Neuronal stem cell (in vitro differentiated cells): ENCODE data around the gene SCG2.

Source experiments
- DNase-seq: peaks from one replicate; pipeline ENCODE4 v3.0.0-alpha.2; 2013; ENCODE audit warnings: low spot score
- H2AFZ ChIP-seq: one replicate; pipeline ENCODE4 v1.6.1; 2013; ENCODE audit warnings: mild to moderate bottlenecking, low read length, inconsistent platforms
- H2AK5ac ChIP-seq: 2 replicates; pipeline ENCODE4 v1.6.1; 2013; ENCODE audit warnings: low read depth, mild to moderate bottlenecking, inconsistent platforms, low read length, moderate library complexity, mixed read lengths
- H2BK120ac ChIP-seq: 2 replicates; pipeline ENCODE4 v1.6.1; 2013; ENCODE audit warnings: low read depth, mild to moderate bottlenecking, inconsistent platforms, low read length, moderate library complexity, mixed read lengths
- H2BK12ac ChIP-seq: one replicate; pipeline ENCODE4 v1.6.1; 2013; ENCODE audit warnings: low read length, inconsistent platforms
- H2BK15ac ChIP-seq: 2 replicates; pipeline ENCODE4 v1.6.1; 2013; ENCODE audit warnings: mild to moderate bottlenecking, low read length, inconsistent platforms, mixed read lengths
- H2BK5ac ChIP-seq: one replicate; pipeline ENCODE4 v1.6.1; 2013; ENCODE audit warnings: inconsistent platforms, mild to moderate bottlenecking, low read length, moderate library complexity
- H3K14ac ChIP-seq: one replicate; pipeline ENCODE4 v1.6.1; 2013; ENCODE audit warnings: low read length, inconsistent platforms
- H3K18ac ChIP-seq: 2 replicates; pipeline ENCODE4 v1.6.1; 2013; ENCODE audit warnings: low read length, inconsistent platforms
- H3K23ac ChIP-seq: 2 replicates; pipeline ENCODE4 v1.6.1; 2013; ENCODE audit warnings: low read depth, mild to moderate bottlenecking, mixed read lengths, low read length, inconsistent platforms; ENCODE audit not compliant: poor library complexity
- H3K27ac ChIP-seq: replicated peaks from 3 replicates; pipeline ENCODE4 v1.5.1; 2013; ENCODE audit warnings: low read length, inconsistent platforms
- H3K27me3 ChIP-seq, 3 experiments: 2 replicates each; pipeline ENCODE4 v1.6.1; 2013; ENCODE audit warnings: low read length in 3 of 3, mild to moderate bottlenecking in 2 of 3, inconsistent platforms in 1 of 3, low read depth in 1 of 3, mixed read lengths in 1 of 3, moderate library complexity in 1 of 3; ENCODE audit not compliant: control insufficient read depth in 3 of 3, insufficient read depth in 3 of 3
- H3K36me3 ChIP-seq, 2 donors: replicated peaks in 1 of 2; 2 replicates each; pipeline ENCODE4 v1.6.1; 2013; ENCODE audit warnings: low read length in 2 of 2; ENCODE audit not compliant: control insufficient read depth in 2 of 2, insufficient read depth in 2 of 2
- H3K4ac ChIP-seq: 2 replicates; pipeline ENCODE4 v1.6.1; 2013; ENCODE audit warnings: inconsistent platforms, mild to moderate bottlenecking, low read length, moderate library complexity
- H3K4me1 ChIP-seq, 2 donors: 1 replicate in 1 of 2; 2 replicates in 1 of 2; pipeline ENCODE4 v1.6.1; 2013; ENCODE audit warnings: low read length in 2 of 2, low read depth in 1 of 2; ENCODE audit not compliant: control insufficient read depth in 2 of 2, insufficient read depth in 1 of 2
- H3K4me2 ChIP-seq: one replicate; pipeline ENCODE4 v1.6.1; 2013; ENCODE audit warnings: mild to moderate bottlenecking, low read length, inconsistent platforms; ENCODE audit not compliant: insufficient read depth, poor library complexity, severe bottlenecking
- H3K4me3 ChIP-seq, 2 donors: 2 replicates each; pipeline ENCODE4 v1.5.1; 2013; ENCODE audit warnings: low read length in 2 of 2, mild to moderate bottlenecking in 2 of 2, inconsistent platforms in 1 of 2, moderate library complexity in 1 of 2
- H3K79me1 ChIP-seq: one replicate; pipeline ENCODE4 v1.6.1; 2013; ENCODE audit warnings: low read depth, mild to moderate bottlenecking, inconsistent platforms, low read length, moderate library complexity
- H3K9ac ChIP-seq: one replicate; pipeline ENCODE4 v1.6.1; 2013; ENCODE audit warnings: mild to moderate bottlenecking, low read depth, low read length, inconsistent platforms; ENCODE audit not compliant: poor library complexity
- H3K9me3 ChIP-seq, 2 donors: replicated peaks in 1 of 2; 2 replicates each; pipeline versions ENCODE3 to v1.6.1; 2013; ENCODE audit warnings: low read length in 2 of 2, mild to moderate bottlenecking in 2 of 2, inconsistent platforms in 1 of 2, low read depth in 1 of 2, mixed read lengths in 1 of 2, moderate library complexity in 1 of 2; ENCODE audit not compliant: control insufficient read depth in 2 of 2, insufficient read depth in 1 of 2
- H4K8ac ChIP-seq: one replicate; pipeline ENCODE4 v1.6.1; 2013; ENCODE audit warnings: low read depth, mild to moderate bottlenecking, inconsistent platforms, low read length, moderate library complexity
- H4K91ac ChIP-seq: one replicate; pipeline ENCODE4 v1.6.1; 2013; ENCODE audit warnings: low read length, low read depth, mild to moderate bottlenecking, inconsistent platforms; ENCODE audit not compliant: poor library complexity
- WGBS, 2 donors: extraction: QIAGEN DNeasy Blood & Tissue Kit; methylation state at CpG; one replicate each; pipeline ENCODE4 v1.1.7; 2013; ENCODE audit warnings: missing lambda C conversion rate in 2 of 2, mixed read lengths in 1 of 2; ENCODE audit not compliant: insufficient read length in 2 of 2, insufficient replicate concordance in 1 of 2; ENCODE audit errors: extremely low coverage in 2 of 2; 5-methylcytosine and 5-hydroxymethylcytosine counted together

Gene SCG2

GRCh38 chr2:223606946-223607345 lies 4.8 kb upstream of the SCG2 start:
- Histone ChIP-seq H2AK5ac (no peak overlapping the region), H3K27me3 (no peaks in the 10 kb centered on the region), H4K91ac (no peak overlapping the region), H3K9ac (no peak overlapping the region), H3K14ac (no peak overlapping the region), H2AFZ (no peak overlapping the region), H3K27ac (no peak overlapping the region), H3K79me1 (no peaks in the 10 kb centered on the region), H3K4ac (no peak overlapping the region), H3K4me3 (no peak overlapping the region), H2BK15ac (no peak overlapping the region), H3K9me3 (no peaks in the 10 kb centered on the region), H3K4me2 (no peak overlapping the region), H2BK5ac (no peak overlapping the region), H3K18ac (no peak overlapping the region), H2BK120ac (no peak overlapping the region), H3K36me3 (no peaks in the 10 kb centered on the region), H3K23ac (no peak overlapping the region), H2BK12ac (no peak overlapping the region), H3K4me1 (no peaks in the 10 kb centered on the region), H4K8ac (no peak overlapping the region)
- no peak for DNase-seq
- no CpG with 5 or more reads among the region's 1 CpG for WGBS, 2 donors

- Histone ChIP-seq H3K4me1 (no peaks in the 10 kb centered on the region), H2AK5ac (no peak overlapping the region), H3K27ac (no peak overlapping the region), H3K14ac (no peak overlapping the region), H2BK120ac (no peak overlapping the region), H3K4ac (no peak overlapping the region), H4K8ac (no peak overlapping the region), H4K91ac (no peak overlapping the region), H3K9me3 (no peaks in the 10 kb centered on the region), H2AFZ (no peak overlapping the region), H2BK12ac (no peak overlapping the region), H3K27me3 (no peaks in the 10 kb centered on the region), H3K4me2 (no peak overlapping the region), H3K23ac (no peak overlapping the region), H3K18ac (no peak overlapping the region), H3K4me3 (no peak overlapping the region), H3K9ac (no peak overlapping the region), H2BK5ac (no peak overlapping the region), H2BK15ac (no peak overlapping the region), H3K36me3 (no peaks in the 10 kb centered on the region), H3K79me1 (no peaks in the 10 kb centered on the region)
- DNase-seq: no peak
- WGBS, 2 donors: no CpG with 5 or more reads among the region's 2 CpGs
These were observed 2.1 kb upstream of the SCG2 start for GRCh38 chr2:223604231-223604630.

GRCh38 chr2:223602972-223603371 lies 811 bp upstream of the SCG2 start:
- Histone ChIP-seq H3K4me2 (no peak overlapping the region), H2AFZ (no peak overlapping the region), H2BK5ac (no peak overlapping the region), H3K36me3 (no peaks in the 10 kb centered on the region), H3K4me1 (no peaks in the 10 kb centered on the region), H2BK15ac (no peak overlapping the region), H2BK120ac (no peak overlapping the region), H3K4me3 (no peak overlapping the region), H3K23ac (no peak overlapping the region), H3K14ac (no peak overlapping the region), H4K91ac (no peak overlapping the region), H3K79me1 (no peaks in the 10 kb centered on the region), H2AK5ac (no peak overlapping the region), H3K4ac (no peak overlapping the region), H3K9ac (no peak overlapping the region), H3K27ac (no peak overlapping the region), H3K18ac (no peak overlapping the region), H3K9me3 (no peaks in the 10 kb centered on the region), H2BK12ac (no peak overlapping the region), H3K27me3 (no peaks in the 10 kb centered on the region), H4K8ac (no peak overlapping the region)
- DNase-seq: no peak
- no CpG with 5 or more reads among the region's 2 CpGs for WGBS, 2 donors

GRCh38 chr2:223601018-223601417 lies 1.1 kb downstream of the SCG2 start:
- no peak overlapping the region for H2BK12ac ChIP-seq
- H3K23ac ChIP-seq: no peak overlapping the region
- no peak overlapping the region for H3K27ac ChIP-seq
- no peak overlapping the region for H4K91ac ChIP-seq
- H3K4me1 ChIP-seq: no peaks in the 10 kb centered on the region
- H2BK5ac ChIP-seq: no peak overlapping the region
- H3K18ac ChIP-seq: no peak overlapping the region
- H3K9ac ChIP-seq: no peak overlapping the region
- no peak overlapping the region for H3K14ac ChIP-seq
- no peak overlapping the region for H4K8ac ChIP-seq
- no peak overlapping the region for H3K4ac ChIP-seq
- no peaks in the 10 kb centered on the region for H3K36me3 ChIP-seq
- H3K9me3 ChIP-seq: no peaks in the 10 kb centered on the region
- no peak overlapping the region for H2AK5ac ChIP-seq
- no peak for DNase-seq
- no peaks in the 10 kb centered on the region for H3K27me3 ChIP-seq
- H2BK15ac ChIP-seq: no peak overlapping the region
- H3K4me3 ChIP-seq: no peak overlapping the region
- H2BK120ac ChIP-seq: no peak overlapping the region
- H3K79me1 ChIP-seq: no peaks in the 10 kb centered on the region
- H3K4me2 ChIP-seq: no peak overlapping the region
- H2AFZ ChIP-seq: no peak overlapping the region
